ENCODE measurements around the gene BTC.

GRCh38 chr4:74751856-74752255, 42.5 kb downstream of the BTC start:
- TF ChIP-seq POLR2A (IDR thresholded peaks at IDR 0.05; ENCODE audit: low read depth) (no peak), CTCF (IDR thresholded peaks at IDR 0.05) (no peak), POLR2AphosphoS5 (IDR thresholded peaks at IDR 0.05) (no peak)
